Karpas-422 (cell line): ENCODE results near the gene PLA2G4A. TPM values are rescaled to one million over a fixed set of nuclear protein-coding genes. Genes with fewer than 3 reads are reported as not detected.

ENCODE experiments used
- DNase-seq: peaks from one replicate; pipeline ENCODE4 v3.0.0-alpha.2; 2015
- H2AFZ ChIP-seq: fragments of 200-600 bp; sonication (generic); 2 replicates; pipeline ENCODE4 v1.6.1; 2014; ENCODE audit warnings: antibody characterized with exemption, low read length, mixed read lengths
- H3K27ac ChIP-seq: fragments of 200-600 bp; sonication (generic); 2 replicates; pipeline ENCODE4 v1.5.1; 2014; ENCODE audit warnings: mild to moderate bottlenecking, low read length, moderate library complexity
- H3K27me3 ChIP-seq: fragments of 200-600 bp; sonication (generic); 2 replicates; pipeline ENCODE4 v1.6.1; 2014; ENCODE audit warnings: low read length, mixed read lengths
- H3K36me3 ChIP-seq: fragments of 200-600 bp; sonication (generic); 2 replicates; pipeline ENCODE4 v1.6.1; 2014; ENCODE audit warnings: low read length, mixed read lengths; ENCODE audit not compliant: insufficient read depth
- H3K4me1 ChIP-seq: fragments of 200-600 bp; sonication (generic); 2 replicates; pipeline ENCODE4 v1.6.1; 2014; ENCODE audit warnings: mild to moderate bottlenecking, low read length, mixed read lengths
- H3K4me2 ChIP-seq: fragments of 200-600 bp; sonication (generic); 2 replicates; pipeline ENCODE4 v1.6.1; 2014; ENCODE audit warnings: low read length, low read depth, mild to moderate bottlenecking; ENCODE audit not compliant: poor library complexity, severe bottlenecking
- H3K4me3 ChIP-seq: fragments of 200-600 bp; sonication (generic); 2 replicates; pipeline ENCODE4 v1.5.1; 2014; ENCODE audit warnings: mild to moderate bottlenecking, antibody characterized with exemption, low read length, mixed read lengths
- H3K79me2 ChIP-seq: fragments of 200-600 bp; sonication (generic); 2 replicates; pipeline ENCODE4 v1.6.1; 2014; ENCODE audit warnings: mild to moderate bottlenecking, low read length, mixed read lengths
- H3K9ac ChIP-seq: fragments of 200-600 bp; sonication (generic); 2 replicates; pipeline ENCODE4 v1.6.0; 2014; ENCODE audit warnings: low read length
- H3K9me2 ChIP-seq: fragments of 200-600 bp; sonication (generic), shearing (Covaris generic); replicated peaks from 2 replicates; pipeline ENCODE4 v1.6.0; 2014; ENCODE audit warnings: mild to moderate bottlenecking, low read length, moderate library complexity; ENCODE audit not compliant: insufficient read depth
- H3K9me3 ChIP-seq: fragments of 300-700, 200-600 bp; sonication (generic); 2 replicates; pipeline ENCODE4 v1.6.1; 2014; ENCODE audit warnings: low read length, mixed read lengths
- H4K20me1 ChIP-seq: fragments of 200-600 bp; sonication (generic); 2 replicates; pipeline ENCODE4 v1.6.1; 2014; ENCODE audit warnings: mild to moderate bottlenecking, antibody characterized with exemption, low read length, low read depth; ENCODE audit not compliant: insufficient read depth
- total RNA-seq: library from RNA; depleted of rRNA; stranded (reverse); fragments of >200 nt; shearing (Covaris generic); gene quantifications from 2 replicates; pipeline ENCODE4 v1.2.3, GENCODE V29; 2014; ENCODE audit warnings: low replicate concordance

The PLA2G4A gene
- total RNA-seq, 1 experiment from 2014 or later = not detected

DNA sequence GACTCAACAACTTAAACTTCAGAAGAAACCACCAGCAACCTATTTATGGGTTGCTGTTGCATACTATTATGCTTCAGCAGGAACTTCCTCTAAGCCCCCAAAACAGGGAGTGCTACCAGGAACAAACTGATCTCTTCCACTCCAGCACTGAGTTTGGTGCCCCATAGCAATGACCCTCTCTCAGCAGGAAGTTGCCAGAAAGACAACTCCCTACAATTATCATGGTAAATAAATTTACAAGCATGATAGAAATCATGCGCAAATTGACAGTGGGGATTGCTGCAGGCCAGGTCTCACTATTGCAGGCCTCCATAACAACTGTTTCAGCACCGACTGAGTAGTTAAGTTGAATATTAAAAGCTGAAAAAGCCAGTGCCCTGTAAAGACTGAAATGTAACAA lies 180.6 kb downstream of the PLA2G4A start:
- Histone ChIP-seq H3K9ac (no peak overlapping the region), H3K4me3 (no peak overlapping the region), H3K4me2 (no peak overlapping the region), H3K27ac (no peak overlapping the region), H3K9me3 (no peaks in the 10 kb centered on the region), H3K27me3 (no peaks in the 10 kb centered on the region), H3K9me2 (no peaks in the 10 kb centered on the region), H3K36me3 (no peaks in the 10 kb centered on the region), H2AFZ (no peak overlapping the region), H4K20me1 (no peaks in the 10 kb centered on the region), H3K79me2 (no peaks in the 10 kb centered on the region), H3K4me1 (no peaks in the 10 kb centered on the region)
- no peak for DNase-seq

DNA sequence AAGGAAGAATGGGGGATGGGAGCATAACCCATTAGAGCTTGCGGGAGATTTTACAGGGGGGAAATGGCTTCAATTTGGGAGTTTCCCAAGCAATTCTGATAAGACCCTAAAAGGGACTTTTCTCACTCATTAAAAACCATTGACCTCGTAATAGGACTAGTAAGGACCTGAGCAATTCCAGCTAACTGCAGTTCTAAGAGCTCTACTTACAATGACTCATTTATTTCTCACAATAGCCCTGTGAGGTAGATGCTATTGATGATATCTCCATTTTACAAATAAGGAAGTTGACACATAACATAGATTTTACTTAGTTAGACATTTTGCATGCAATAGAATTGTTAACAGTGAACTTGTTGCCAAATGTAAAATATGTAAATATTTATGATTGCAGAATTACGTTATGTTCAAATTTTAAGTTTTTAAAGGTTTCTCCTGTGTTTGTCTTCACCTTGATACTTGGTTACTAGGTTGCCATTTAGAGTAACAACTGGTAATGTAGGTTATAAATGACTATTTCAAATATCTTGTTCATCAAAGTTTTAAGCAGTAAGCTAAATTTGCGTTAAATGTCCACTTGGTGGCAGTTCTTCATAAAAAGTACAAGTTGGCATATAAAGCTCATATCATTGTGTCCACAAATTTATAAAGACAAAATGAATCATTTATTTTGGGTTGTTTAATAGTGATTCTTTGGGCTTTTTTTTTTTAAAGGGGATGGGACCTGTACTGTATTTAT lies 182.0 kb downstream of the PLA2G4A start:
- H3K36me3 ChIP-seq = no peaks in the 10 kb centered on the region
- no peak overlapping the region for H3K27ac ChIP-seq
- H3K4me2 ChIP-seq = no peak overlapping the region
- no peak overlapping the region for H2AFZ ChIP-seq
- DNase-seq = no peak
- no peaks in the 10 kb centered on the region for H3K79me2 ChIP-seq
- H3K9me3 ChIP-seq = no peaks in the 10 kb centered on the region
- no peak overlapping the region for H3K9ac ChIP-seq
- H4K20me1 ChIP-seq = no peaks in the 10 kb centered on the region
- no peak overlapping the region for H3K4me3 ChIP-seq
- no peaks in the 10 kb centered on the region for H3K4me1 ChIP-seq
- no peaks in the 10 kb centered on the region for H3K27me3 ChIP-seq
- no peaks in the 10 kb centered on the region for H3K9me2 ChIP-seq

DNA sequence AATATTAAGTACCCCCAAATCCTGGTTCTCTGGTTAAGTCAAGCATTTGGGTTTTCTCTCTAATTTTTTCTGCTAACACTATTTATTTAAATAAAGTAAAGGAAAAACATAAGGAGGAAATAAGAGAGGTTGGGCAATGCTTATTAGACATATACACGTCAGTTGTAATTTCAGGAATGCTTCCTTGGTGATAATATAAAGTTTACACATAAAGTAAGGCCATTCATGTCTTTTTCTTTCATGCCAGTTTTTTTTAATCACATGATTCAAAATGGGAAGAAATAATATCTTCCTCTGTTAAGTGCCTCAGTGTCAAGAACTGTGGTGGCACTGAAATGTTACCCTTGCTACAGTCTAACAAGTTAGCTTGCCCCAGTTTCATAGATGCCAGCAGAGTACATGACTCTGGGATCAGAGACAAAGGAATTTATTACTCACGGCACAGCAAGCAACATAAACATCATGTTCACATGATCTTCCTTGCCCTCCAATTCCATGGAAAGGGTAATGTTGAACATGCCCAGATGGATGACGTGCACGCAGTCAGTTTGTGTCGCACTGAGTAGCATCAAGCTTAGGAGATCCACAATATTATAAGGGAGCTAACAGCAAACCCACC lies 184.9 kb downstream of the PLA2G4A start:
- Histone ChIP-seq H4K20me1 (no peaks in the 10 kb centered on the region), H3K9me2 (no peaks in the 10 kb centered on the region), H3K27me3 (no peaks in the 10 kb centered on the region), H2AFZ (no peak overlapping the region), H3K4me2 (no peak overlapping the region), H3K9ac (no peak overlapping the region), H3K79me2 (no peaks in the 10 kb centered on the region), H3K27ac (no peak overlapping the region), H3K36me3 (no peaks in the 10 kb centered on the region), H3K4me1 (no peaks in the 10 kb centered on the region), H3K9me3 (no peaks in the 10 kb centered on the region), H3K4me3 (no peak overlapping the region)
- DNase-seq = no peak

DNA sequence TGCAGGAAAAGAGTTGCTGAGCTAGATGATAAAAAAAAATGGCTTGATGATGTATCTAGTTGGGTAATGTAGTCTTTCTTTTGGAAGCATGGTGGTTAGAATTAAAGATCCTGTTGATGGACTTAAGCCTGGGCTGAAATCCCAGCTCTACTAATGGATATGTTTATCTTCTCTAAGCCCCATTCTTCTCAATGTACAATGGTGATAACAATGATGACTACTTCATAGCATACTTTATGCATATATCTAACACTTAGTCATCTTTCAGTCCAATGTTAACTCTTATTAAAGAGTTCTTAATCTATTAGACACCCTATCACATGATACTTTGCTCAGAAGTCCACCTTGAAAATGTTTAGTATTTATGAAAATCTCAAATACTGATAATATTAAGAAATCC lies 189.5 kb downstream of the PLA2G4A start:
- DNase-seq = no peak
- Histone ChIP-seq H3K4me1 (no peaks in the 10 kb centered on the region), H3K27me3 (no peaks in the 10 kb centered on the region), H3K9me3 (no peaks in the 10 kb centered on the region), H3K9me2 (no peaks in the 10 kb centered on the region), H2AFZ (no peak overlapping the region), H3K4me2 (no peak overlapping the region), H3K27ac (no peak overlapping the region), H3K36me3 (no peaks in the 10 kb centered on the region), H3K9ac (no peak overlapping the region), H3K4me3 (no peak overlapping the region), H4K20me1 (no peaks in the 10 kb centered on the region), H3K79me2 (no peaks in the 10 kb centered on the region)

DNA sequence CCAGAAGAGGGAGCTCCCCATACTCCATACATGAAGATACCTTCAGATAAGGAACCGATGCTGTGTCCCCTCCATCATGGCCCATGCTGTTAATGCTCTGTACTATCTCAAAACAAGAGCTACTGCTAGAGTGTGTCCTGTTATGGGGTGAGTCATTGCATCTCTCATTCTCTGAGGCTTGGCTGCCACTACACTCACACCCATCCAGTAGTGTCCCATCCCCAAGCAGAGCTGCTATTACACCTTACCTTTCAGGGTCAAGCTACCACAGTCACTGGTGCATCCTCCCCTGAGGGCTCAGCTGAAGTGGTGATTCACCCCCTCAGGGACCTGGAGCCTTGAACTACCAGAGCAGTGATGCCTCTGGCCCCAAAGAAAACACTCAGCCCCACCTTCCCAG lies 198.5 kb downstream of the PLA2G4A start:
- Histone ChIP-seq H3K27me3 (no peaks in the 10 kb centered on the region), H3K4me1 (no peaks in the 10 kb centered on the region), H2AFZ (no peak overlapping the region), H3K27ac (no peak overlapping the region), H3K9me3 (peaks cover 7% of the 10 kb centered on the region; the same call in 1 of the 2 replicates), H3K36me3 (no peaks in the 10 kb centered on the region), H4K20me1 (no peaks in the 10 kb centered on the region), H3K9me2 (no peaks in the 10 kb centered on the region), H3K4me2 (no peak overlapping the region), H3K9ac (no peak overlapping the region), H3K79me2 (no peaks in the 10 kb centered on the region), H3K4me3 (no peak overlapping the region)
- DNase-seq = no peak

DNA sequence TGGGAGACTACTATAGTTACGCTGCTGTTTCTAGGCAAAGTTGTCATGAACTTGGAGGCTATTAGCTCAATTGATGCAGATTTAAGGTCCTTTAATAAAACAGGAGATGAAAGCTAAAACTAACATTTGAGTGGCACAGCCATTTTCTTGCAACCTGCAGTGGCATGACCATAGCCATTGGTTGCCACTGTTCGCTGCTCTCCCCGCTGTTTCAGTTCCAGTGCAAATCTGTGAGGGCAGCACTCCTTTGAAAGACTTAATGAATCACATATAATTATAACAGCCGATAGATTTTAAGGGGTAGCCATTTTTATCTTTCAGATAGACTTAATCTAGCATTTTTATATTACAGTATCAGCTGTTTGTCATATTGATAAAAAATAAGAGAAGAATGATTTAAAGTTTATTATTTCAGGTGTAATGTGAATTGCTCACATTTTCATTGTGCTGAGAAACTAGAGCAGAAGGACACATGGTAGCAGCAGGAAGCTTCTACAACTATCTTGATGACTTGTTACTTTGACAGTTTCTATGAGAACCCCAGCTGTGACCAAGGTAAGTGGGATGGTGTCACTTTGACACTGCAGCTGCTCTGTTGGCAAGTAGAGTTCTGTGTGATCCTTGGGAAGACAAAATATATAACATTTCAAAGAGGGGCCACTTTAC lies 203.7 kb downstream of the PLA2G4A start:
- no peaks in the 10 kb centered on the region for H3K79me2 ChIP-seq
- H3K27ac ChIP-seq = no peak overlapping the region
- H3K4me1 ChIP-seq = no peaks in the 10 kb centered on the region
- H2AFZ ChIP-seq = no peak overlapping the region
- no peaks in the 10 kb centered on the region for H3K36me3 ChIP-seq
- no peak for DNase-seq
- H3K9me2 ChIP-seq = no peaks in the 10 kb centered on the region
- H3K4me3 ChIP-seq = no peak overlapping the region
- H3K9me3 ChIP-seq = peaks cover 7% of the 10 kb centered on the region; the same call in 1 of the 2 replicates
- H3K27me3 ChIP-seq = no peaks in the 10 kb centered on the region
- no peak overlapping the region for H3K9ac ChIP-seq
- no peak overlapping the region for H3K4me2 ChIP-seq
- no peaks in the 10 kb centered on the region for H4K20me1 ChIP-seq

DNA sequence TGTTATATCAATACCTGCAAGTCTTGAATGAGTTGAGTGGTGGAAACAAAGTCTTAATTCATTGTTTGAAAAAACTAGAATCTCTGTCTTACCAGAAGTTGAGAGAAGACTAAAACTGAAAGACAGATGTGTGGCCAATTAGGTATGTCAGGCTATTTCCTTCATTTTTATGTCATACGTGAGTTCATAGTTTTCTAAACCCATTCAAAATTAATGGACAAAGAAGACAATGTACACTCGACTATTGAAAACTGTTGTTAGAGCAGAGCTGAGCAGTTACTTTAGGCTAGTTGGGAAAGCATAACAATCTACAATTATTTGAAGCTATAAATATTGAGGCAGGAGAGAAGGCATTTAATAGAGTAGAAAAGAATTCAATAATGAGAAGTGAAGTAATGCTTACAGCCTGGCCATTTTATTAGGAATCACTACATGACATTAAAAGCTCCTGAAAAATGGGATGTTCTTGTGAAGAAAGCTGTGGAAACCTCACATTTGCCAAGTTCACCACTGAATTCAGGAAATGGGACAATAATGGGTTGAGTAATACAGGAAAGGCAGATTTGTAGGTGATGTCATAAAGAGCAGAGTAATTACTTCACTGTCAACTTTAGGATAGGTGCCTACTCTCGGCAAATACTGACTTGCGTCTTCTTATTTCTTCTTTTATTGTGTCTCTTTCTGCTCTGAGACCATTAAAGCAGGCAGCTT lies 204.4 kb downstream of the PLA2G4A start:
- Histone ChIP-seq H3K4me3 (no peak overlapping the region), H3K4me1 (no peaks in the 10 kb centered on the region), H3K27me3 (no peaks in the 10 kb centered on the region), H4K20me1 (no peaks in the 10 kb centered on the region), H3K36me3 (no peaks in the 10 kb centered on the region), H3K27ac (no peak overlapping the region), H3K4me2 (no peak overlapping the region), H3K9me3 (peaks cover 7% of the 10 kb centered on the region; the same call in 1 of the 2 replicates), H3K9ac (no peak overlapping the region), H2AFZ (no peak overlapping the region), H3K79me2 (no peaks in the 10 kb centered on the region), H3K9me2 (no peaks in the 10 kb centered on the region)
- no peak for DNase-seq
